GM23338 (cell line): Measurements from ENCODE around the gene MAPRE2. TPM values are rescaled to one million over a fixed set of nuclear protein-coding genes. Genes with fewer than 3 reads are reported as not detected.

Experiments
- ATAC-seq: fragments of 200-7000 bp; cut with Tn5 transposase; 3 replicates; pipeline ENCODE4 v1.9.1; 2020
- DNase-seq: peaks from one replicate; pipeline ENCODE4 v3.0.0-alpha.2; 2015; ENCODE audit warnings: low spot score
- H2AFZ ChIP-seq: fragments of 200-600 bp; sonication (generic); 2 replicates; pipeline ENCODE4 v1.8.0; 2016; ENCODE audit warnings: antibody characterized with exemption, mild to moderate bottlenecking, moderate library complexity
- H3F3A ChIP-seq: fragments of 200-600 bp; sonication (generic); replicated peaks from 2 replicates; pipeline ENCODE4 v1.8.0; 2017; ENCODE audit warnings: antibody characterized with exemption, mixed run types, low read depth
- H3K27ac ChIP-seq: fragments of 200-600 bp; sonication (generic); 2 replicates; pipeline ENCODE4 v1.6.1; 2016; ENCODE audit warnings: low read depth
- H3K27me3 ChIP-seq: fragments of 200-600 bp; sonication (generic); 2 replicates; pipeline ENCODE4 v1.8.0; 2016; ENCODE audit warnings: mild to moderate bottlenecking, mixed run types, moderate library complexity; ENCODE audit not compliant: insufficient read depth
- H3K36me3 ChIP-seq: fragments of 200-600 bp; sonication (generic); 2 replicates; pipeline ENCODE4 v1.8.0; 2016; ENCODE audit warnings: mild to moderate bottlenecking; ENCODE audit not compliant: insufficient read depth
- H3K4me1 ChIP-seq: fragments of 200-600 bp; sonication (generic); 2 replicates; pipeline ENCODE4 v1.8.0; 2016; ENCODE audit warnings: mild to moderate bottlenecking, moderate library complexity; ENCODE audit not compliant: insufficient read depth
- H3K4me2 ChIP-seq: fragments of 200-600 bp; sonication (generic); 2 replicates; pipeline ENCODE4 v1.7.1; 2017; ENCODE audit warnings: mixed run types
- H3K4me3 ChIP-seq: fragments of 200-600 bp; sonication (generic); 2 replicates; pipeline ENCODE4 v1.6.1; 2016; ENCODE audit warnings: mixed run types
- H3K79me2 ChIP-seq: fragments of 200-600 bp; sonication (generic); replicated peaks from 2 replicates; pipeline ENCODE4 v1.8.0; 2017; ENCODE audit warnings: mild to moderate bottlenecking; ENCODE audit not compliant: insufficient read depth
- H3K9me2 ChIP-seq: fragments of 200-600 bp; sonication (generic); 2 replicates; pipeline ENCODE4 v1.8.0; 2017; ENCODE audit not compliant: insufficient read depth
- H4K20me1 ChIP-seq: fragments of 200-600 bp; sonication (generic); replicated peaks from 2 replicates; pipeline ENCODE4 v1.8.0; 2017; ENCODE audit warnings: mild to moderate bottlenecking; ENCODE audit not compliant: insufficient read depth
- H3K27ac Mint-ChIP-seq: 2 replicates; pipeline ENCODE4 v1.8.0; 2020; ENCODE audit warnings: inconsistent platforms, mild to moderate bottlenecking, moderate library complexity, mixed read lengths
- H3K27me3 Mint-ChIP-seq: 3 replicates; pipeline ENCODE4 v1.8.0; 2022; ENCODE audit warnings: low read depth, mild to moderate bottlenecking, moderate library complexity, mixed read lengths, inconsistent platforms; ENCODE audit not compliant: insufficient read depth, poor library complexity
- H3K36me3 Mint-ChIP-seq: 3 replicates; pipeline ENCODE4 v1.8.0; 2021; ENCODE audit warnings: low read depth, mild to moderate bottlenecking, inconsistent platforms, moderate library complexity, mixed read lengths
- H3K4me1 Mint-ChIP-seq: 3 replicates; pipeline ENCODE4 v1.8.0; 2020; ENCODE audit warnings: mild to moderate bottlenecking, inconsistent platforms, mixed read lengths
- H3K4me3 Mint-ChIP-seq: 3 replicates; pipeline ENCODE4 v1.8.0; 2021; ENCODE audit warnings: moderate library complexity, mild to moderate bottlenecking, inconsistent platforms, mixed read lengths
- H3K9me3 Mint-ChIP-seq: 3 replicates; pipeline ENCODE4 v1.8.0; 2020; ENCODE audit warnings: moderate library complexity, mild to moderate bottlenecking, inconsistent platforms, mixed read lengths
- CREB1 ChIP-seq: fragments of 250-450 bp; sonication (Bioruptor Pico); IDR thresholded peaks from 2 replicates; pipeline ENCODE4 v1.5.0; 2020; ENCODE audit warnings: low read depth, mild to moderate bottlenecking, moderate library complexity
- EZH2 ChIP-seq: fragments of 200-600 bp; sonication (generic); IDR thresholded peaks from one replicate; pipeline ENCODE4 v1.8.0; 2017; ENCODE audit warnings: antibody characterized with exemption, mild to moderate bottlenecking, low read depth; ENCODE audit not compliant: unreplicated experiment
- EZH2phosphoT487 ChIP-seq: fragments of 200-600 bp; sonication (generic); IDR thresholded peaks from one replicate; pipeline ENCODE4 v1.8.1; 2018; ENCODE audit warnings: antibody characterized with exemption; ENCODE audit not compliant: unreplicated experiment
- JUNB ChIP-seq: IDR thresholded peaks from one replicate; pipeline ENCODE4 v1.6.1; 2016; ENCODE audit warnings: antibody characterized with exemption; ENCODE audit not compliant: unreplicated experiment
- NANOG ChIP-seq: IDR thresholded peaks from 2 replicates; pipeline ENCODE4 v1.6.1; 2016; ENCODE audit warnings: antibody characterized with exemption, borderline replicate concordance
- POLR2AphosphoS5 ChIP-seq: IDR thresholded peaks from 2 replicates; pipeline ENCODE4 v1.6.1; 2016; ENCODE audit warnings: antibody characterized with exemption, low read depth
- STAT1 ChIP-seq: IDR thresholded peaks from one replicate; pipeline ENCODE4 v1.6.1; 2016; ENCODE audit warnings: antibody characterized with exemption; ENCODE audit not compliant: unreplicated experiment
- ZNF114 ChIP-seq: fragments of 250-450 bp; sonication (Bioruptor Pico); IDR thresholded peaks from 2 replicates; pipeline ENCODE4 v1.5.0; 2020; ENCODE audit warnings: mild to moderate bottlenecking, moderate library complexity
- ZNF331 ChIP-seq: fragments of 250-450 bp; sonication (Bioruptor Pico); IDR thresholded peaks from 2 replicates; pipeline ENCODE4 v1.5.0; 2020; ENCODE audit warnings: low read depth, mild to moderate bottlenecking, moderate library complexity
- polyA plus RNA-seq: library from polyadenylated mRNA; unstranded; fragments of >200 nt; fragmentation: Nextera tagmentation; extraction: Ambion mirVana; gene quantifications from 2 replicates; pipeline ENCODE4 v1.2.1, GENCODE V29; 2016
- total RNA-seq: library from RNA; depleted of rRNA; stranded (reverse); fragments of >200 nt; shearing (Covaris generic); gene quantifications from 2 replicates; pipeline ENCODE4 v1.2.3, GENCODE V29; 2014
- TF ChIP-seq, protein P1 (sequence below): IDR thresholded peaks from 2 replicates; pipeline ENCODE4 v1.6.1; 2016; ENCODE audit warnings: antibody characterized with exemption
- TF ChIP-seq, protein P2 (sequence below): IDR thresholded peaks from one replicate; pipeline ENCODE4 v1.6.1; 2018; ENCODE audit warnings: antibody characterized with exemption; ENCODE audit not compliant: unreplicated experiment
- TF ChIP-seq, protein P3 (sequence below), 2 experiments: fragments of 200-600 bp in 1 of 2; sonication (generic) in 1 of 2; conservative IDR thresholded peaks; 2 replicates each; pipeline versions ENCODE4 v1.5.1 to v1.6.1; 2016 to 2017; ENCODE audit warnings: antibody characterized with exemption in 2 of 2, low read depth in 2 of 2, mild to moderate bottlenecking in 2 of 2, moderate library complexity in 1 of 2
- TF ChIP-seq, protein P4 (sequence below): fragments of 250-450 bp; sonication (Bioruptor Pico); IDR thresholded peaks from 2 replicates; pipeline ENCODE4 v1.5.0; 2020; ENCODE audit warnings: mild to moderate bottlenecking, moderate library complexity

Gene MAPRE2
- total and polyA plus RNA-seq, 2 experiments from 2014 or later = 17.8 to 40.4 TPM

DNA sequence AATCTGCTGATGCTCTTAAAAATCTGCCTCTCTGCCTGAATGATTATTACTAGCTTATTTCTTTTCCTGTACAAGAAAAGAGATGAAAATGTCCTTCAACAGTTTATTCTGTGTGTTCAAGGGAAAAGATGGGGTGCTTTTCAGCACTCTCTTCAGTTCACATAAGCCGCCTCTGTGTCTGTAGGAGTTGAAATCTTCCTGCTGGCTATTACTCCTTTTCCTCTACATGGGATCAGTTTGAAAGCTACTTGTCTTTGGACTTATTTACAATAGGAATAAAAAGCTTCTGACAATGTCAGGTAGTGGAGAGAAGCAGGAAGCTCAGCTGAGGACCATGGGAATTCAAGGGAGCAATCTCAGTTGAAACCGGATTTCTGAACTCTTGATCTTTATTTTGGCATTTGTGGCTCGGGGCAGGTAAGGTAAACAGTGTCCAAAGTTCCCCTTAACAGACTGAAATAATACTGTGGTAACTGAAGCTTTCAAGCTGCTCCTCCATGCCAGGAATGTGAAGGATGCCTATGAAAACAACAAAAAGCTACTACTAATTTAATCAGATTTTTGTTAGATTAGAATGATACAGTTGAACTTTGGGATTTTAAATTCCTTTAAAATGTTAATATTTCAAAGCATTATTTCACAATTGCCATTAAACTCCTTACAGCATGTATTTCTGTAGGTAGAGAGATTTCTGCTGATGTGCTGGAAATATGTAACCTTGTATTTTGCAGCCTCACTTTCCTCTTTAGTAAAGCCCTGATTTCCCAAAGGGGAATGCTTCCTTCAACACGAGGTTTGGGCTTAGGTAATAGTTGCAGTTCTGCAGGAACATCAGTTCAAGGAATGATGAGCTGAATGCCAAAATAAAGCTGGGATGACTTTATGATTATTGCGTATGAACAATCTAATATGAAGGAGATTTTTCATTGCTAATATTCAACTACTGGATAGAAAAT, 43.6 kb downstream of the MAPRE2 start:
- H3K79me2 ChIP-seq = no peaks in the 10 kb centered on the region
- no peaks in the 10 kb centered on the region for H3K9me2 ChIP-seq
- H3K4me3 ChIP-seq = no peak overlapping the region
- no peaks in the 10 kb centered on the region for H3F3A ChIP-seq
- Mint-ChIP-seq H3K4me1 (no peaks in the 10 kb centered on the region), H3K27ac (no peak overlapping the region), H3K4me3 (no peak overlapping the region), H3K27me3 (no peaks in the 10 kb centered on the region), H3K36me3 (no peaks in the 10 kb centered on the region), H3K9me3 (no peaks in the 10 kb centered on the region)
- ATAC-seq (no peak), DNase-seq (no peak)
- no peaks in the 10 kb centered on the region; the same call in 1 of the 2 replicates for H4K20me1 ChIP-seq
- TF ChIP-seq JUNB = no peak
- no peak for TF ChIP-seq ZNF114 (CRISPR knock-in tag)
- TF ChIP-seq NANOG = no peak
- no peak for TF ChIP-seq EZH2phosphoT487
- TF ChIP-seq, protein P1, sequence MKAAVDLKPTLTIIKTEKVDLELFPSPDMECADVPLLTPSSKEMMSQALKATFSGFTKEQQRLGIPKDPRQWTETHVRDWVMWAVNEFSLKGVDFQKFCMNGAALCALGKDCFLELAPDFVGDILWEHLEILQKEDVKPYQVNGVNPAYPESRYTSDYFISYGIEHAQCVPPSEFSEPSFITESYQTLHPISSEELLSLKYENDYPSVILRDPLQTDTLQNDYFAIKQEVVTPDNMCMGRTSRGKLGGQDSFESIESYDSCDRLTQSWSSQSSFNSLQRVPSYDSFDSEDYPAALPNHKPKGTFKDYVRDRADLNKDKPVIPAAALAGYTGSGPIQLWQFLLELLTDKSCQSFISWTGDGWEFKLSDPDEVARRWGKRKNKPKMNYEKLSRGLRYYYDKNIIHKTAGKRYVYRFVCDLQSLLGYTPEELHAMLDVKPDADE = no peak
- TF ChIP-seq, protein P2, sequence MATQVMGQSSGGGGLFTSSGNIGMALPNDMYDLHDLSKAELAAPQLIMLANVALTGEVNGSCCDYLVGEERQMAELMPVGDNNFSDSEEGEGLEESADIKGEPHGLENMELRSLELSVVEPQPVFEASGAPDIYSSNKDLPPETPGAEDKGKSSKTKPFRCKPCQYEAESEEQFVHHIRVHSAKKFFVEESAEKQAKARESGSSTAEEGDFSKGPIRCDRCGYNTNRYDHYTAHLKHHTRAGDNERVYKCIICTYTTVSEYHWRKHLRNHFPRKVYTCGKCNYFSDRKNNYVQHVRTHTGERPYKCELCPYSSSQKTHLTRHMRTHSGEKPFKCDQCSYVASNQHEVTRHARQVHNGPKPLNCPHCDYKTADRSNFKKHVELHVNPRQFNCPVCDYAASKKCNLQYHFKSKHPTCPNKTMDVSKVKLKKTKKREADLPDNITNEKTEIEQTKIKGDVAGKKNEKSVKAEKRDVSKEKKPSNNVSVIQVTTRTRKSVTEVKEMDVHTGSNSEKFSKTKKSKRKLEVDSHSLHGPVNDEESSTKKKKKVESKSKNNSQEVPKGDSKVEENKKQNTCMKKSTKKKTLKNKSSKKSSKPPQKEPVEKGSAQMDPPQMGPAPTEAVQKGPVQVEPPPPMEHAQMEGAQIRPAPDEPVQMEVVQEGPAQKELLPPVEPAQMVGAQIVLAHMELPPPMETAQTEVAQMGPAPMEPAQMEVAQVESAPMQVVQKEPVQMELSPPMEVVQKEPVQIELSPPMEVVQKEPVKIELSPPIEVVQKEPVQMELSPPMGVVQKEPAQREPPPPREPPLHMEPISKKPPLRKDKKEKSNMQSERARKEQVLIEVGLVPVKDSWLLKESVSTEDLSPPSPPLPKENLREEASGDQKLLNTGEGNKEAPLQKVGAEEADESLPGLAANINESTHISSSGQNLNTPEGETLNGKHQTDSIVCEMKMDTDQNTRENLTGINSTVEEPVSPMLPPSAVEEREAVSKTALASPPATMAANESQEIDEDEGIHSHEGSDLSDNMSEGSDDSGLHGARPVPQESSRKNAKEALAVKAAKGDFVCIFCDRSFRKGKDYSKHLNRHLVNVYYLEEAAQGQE = no peak
- no peak for TF ChIP-seq EZH2
- no peak for TF ChIP-seq CREB1 (CRISPR knock-in tag)
- TF ChIP-seq POLR2AphosphoS5 = no peak
- TF ChIP-seq, protein P3, sequence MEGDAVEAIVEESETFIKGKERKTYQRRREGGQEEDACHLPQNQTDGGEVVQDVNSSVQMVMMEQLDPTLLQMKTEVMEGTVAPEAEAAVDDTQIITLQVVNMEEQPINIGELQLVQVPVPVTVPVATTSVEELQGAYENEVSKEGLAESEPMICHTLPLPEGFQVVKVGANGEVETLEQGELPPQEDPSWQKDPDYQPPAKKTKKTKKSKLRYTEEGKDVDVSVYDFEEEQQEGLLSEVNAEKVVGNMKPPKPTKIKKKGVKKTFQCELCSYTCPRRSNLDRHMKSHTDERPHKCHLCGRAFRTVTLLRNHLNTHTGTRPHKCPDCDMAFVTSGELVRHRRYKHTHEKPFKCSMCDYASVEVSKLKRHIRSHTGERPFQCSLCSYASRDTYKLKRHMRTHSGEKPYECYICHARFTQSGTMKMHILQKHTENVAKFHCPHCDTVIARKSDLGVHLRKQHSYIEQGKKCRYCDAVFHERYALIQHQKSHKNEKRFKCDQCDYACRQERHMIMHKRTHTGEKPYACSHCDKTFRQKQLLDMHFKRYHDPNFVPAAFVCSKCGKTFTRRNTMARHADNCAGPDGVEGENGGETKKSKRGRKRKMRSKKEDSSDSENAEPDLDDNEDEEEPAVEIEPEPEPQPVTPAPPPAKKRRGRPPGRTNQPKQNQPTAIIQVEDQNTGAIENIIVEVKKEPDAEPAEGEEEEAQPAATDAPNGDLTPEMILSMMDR (conservative IDR thresholded peaks at IDR 0.05; ENCODE audit: low read depth in 2 of 2) = no peak
- TF ChIP-seq, protein P4, sequence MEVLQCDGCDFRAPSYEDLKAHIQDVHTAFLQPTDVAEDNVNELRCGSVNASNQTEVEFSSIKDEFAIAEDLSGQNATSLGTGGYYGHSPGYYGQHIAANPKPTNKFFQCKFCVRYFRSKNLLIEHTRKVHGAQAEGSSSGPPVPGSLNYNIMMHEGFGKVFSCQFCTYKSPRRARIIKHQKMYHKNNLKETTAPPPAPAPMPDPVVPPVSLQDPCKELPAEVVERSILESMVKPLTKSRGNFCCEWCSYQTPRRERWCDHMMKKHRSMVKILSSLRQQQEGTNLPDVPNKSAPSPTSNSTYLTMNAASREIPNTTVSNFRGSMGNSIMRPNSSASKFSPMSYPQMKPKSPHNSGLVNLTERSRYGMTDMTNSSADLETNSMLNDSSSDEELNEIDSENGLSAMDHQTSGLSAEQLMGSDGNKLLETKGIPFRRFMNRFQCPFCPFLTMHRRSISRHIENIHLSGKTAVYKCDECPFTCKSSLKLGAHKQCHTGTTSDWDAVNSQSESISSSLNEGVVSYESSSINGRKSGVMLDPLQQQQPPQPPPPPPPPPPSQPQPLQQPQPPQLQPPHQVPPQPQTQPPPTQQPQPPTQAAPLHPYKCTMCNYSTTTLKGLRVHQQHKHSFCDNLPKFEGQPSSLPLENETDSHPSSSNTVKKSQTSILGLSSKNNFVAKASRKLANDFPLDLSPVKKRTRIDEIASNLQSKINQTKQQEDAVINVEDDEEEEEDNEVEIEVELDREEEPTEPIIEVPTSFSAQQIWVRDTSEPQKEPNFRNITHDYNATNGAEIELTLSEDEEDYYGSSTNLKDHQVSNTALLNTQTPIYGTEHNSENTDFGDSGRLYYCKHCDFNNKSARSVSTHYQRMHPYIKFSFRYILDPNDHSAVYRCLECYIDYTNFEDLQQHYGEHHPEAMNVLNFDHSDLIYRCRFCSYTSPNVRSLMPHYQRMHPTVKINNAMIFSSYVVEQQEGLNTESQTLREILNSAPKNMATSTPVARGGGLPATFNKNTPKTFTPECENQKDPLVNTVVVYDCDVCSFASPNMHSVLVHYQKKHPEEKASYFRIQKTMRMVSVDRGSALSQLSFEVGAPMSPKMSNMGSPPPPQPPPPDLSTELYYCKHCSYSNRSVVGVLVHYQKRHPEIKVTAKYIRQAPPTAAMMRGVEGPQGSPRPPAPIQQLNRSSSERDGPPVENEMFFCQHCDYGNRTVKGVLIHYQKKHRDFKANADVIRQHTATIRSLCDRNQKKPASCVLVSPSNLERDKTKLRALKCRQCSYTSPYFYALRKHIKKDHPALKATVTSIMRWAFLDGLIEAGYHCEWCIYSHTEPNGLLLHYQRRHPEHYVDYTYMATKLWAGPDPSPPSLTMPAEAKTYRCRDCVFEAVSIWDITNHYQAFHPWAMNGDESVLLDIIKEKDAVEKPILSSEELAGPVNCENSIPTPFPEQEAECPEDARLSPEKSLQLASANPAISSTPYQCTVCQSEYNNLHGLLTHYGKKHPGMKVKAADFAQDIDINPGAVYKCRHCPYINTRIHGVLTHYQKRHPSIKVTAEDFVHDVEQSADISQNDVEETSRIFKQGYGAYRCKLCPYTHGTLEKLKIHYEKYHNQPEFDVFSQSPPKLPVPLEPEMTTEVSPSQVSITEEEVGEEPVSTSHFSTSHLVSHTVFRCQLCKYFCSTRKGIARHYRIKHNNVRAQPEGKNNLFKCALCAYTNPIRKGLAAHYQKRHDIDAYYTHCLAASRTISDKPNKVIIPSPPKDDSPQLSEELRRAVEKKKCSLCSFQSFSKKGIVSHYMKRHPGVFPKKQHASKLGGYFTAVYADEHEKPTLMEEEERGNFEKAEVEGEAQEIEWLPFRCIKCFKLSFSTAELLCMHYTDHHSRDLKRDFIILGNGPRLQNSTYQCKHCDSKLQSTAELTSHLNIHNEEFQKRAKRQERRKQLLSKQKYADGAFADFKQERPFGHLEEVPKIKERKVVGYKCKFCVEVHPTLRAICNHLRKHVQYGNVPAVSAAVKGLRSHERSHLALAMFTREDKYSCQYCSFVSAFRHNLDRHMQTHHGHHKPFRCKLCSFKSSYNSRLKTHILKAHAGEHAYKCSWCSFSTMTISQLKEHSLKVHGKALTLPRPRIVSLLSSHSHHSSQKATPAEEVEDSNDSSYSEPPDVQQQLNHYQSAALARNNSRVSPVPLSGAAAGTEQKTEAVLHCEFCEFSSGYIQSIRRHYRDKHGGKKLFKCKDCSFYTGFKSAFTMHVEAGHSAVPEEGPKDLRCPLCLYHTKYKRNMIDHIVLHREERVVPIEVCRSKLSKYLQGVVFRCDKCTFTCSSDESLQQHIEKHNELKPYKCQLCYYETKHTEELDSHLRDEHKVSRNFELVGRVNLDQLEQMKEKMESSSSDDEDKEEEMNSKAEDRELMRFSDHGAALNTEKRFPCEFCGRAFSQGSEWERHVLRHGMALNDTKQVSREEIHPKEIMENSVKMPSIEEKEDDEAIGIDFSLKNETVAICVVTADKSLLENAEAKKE (CRISPR knock-in tag) = no peak
- no peak for TF ChIP-seq STAT1
- no peak for TF ChIP-seq ZNF331 (CRISPR knock-in tag)
- H3K27ac ChIP-seq = no peak overlapping the region
- H3K27me3 ChIP-seq = no peaks in the 10 kb centered on the region
- no peaks in the 10 kb centered on the region for H3K4me1 ChIP-seq
- H3K36me3 ChIP-seq = no peaks in the 10 kb centered on the region
- no peak overlapping the region for H3K4me2 ChIP-seq
- H2AFZ ChIP-seq = no peak overlapping the region
